ENCODE data around the gene LAIR1. TPM values are rescaled to one million over a fixed set of nuclear protein-coding genes. Genes with fewer than 3 reads are reported as not detected.

Gene LAIR1
- total RNA-seq, 4 donors from 2014 or later = 0.57 to 11.4 (median 6.1) TPM

GRCh38 chr19:54395685-54396084, 31.0 kb upstream of the LAIR1 start:
- intact Hi-C loops (cut with DNase I) = no loop called here
- Histone ChIP-seq H3K27me3 (peaks cover 0 to 28% (median 0%) of the 10 kb centered on the region in 4 donors), H3K27ac (no peak overlapping the region), H3K4me3 (no peak overlapping the region), H3K9me3 (no peaks in the 10 kb centered on the region), H3K36me3 (no peaks in the 10 kb centered on the region), H3K4me1 (peaks cover 0 to 19% (median 0%) of the 10 kb centered on the region in 3 donors)
- DNase-seq = no peak
- TF ChIP-seq POLR2A (IDR thresholded peaks at IDR 0.05) (no peak), CTCF (IDR thresholded peaks at IDR 0.05) (no peak)
- 49 to 88% methylated on average over 2 to 8 of the region's 8 CpGs for WGBS, 2 donors

GRCh38 chr19:54393381-54393780, 28.6 kb upstream of the LAIR1 start:
- TF ChIP-seq POLR2A (IDR thresholded peaks at IDR 0.05) (no peak), CTCF (IDR thresholded peaks at IDR 0.05) (no peak)
- no peak for DNase-seq
- Histone ChIP-seq H3K9me3 (no peaks in the 10 kb centered on the region), H3K4me1 (peaks cover 0 to 11% (median under 1%) of the 10 kb centered on the region in 3 donors), H3K4me3 (no peak overlapping the region), H3K27me3 (peaks cover 0 to 51% (median 0%) of the 10 kb centered on the region in 4 donors), H3K36me3 (no peaks in the 10 kb centered on the region), H3K27ac (no peak overlapping the region)
- WGBS, 2 donors = 74 to 80% methylated on average over 16 of the region's 16 CpGs
- intact Hi-C loops (cut with DNase I) = no loop called here

- 70 to 85% methylated on average over 5 of the region's 5 CpGs for WGBS, 2 donors
- peaks cover 0 to 62% (median 0%) of the 10 kb centered on the region in 4 donors for H3K27me3 ChIP-seq
- no peak overlapping the region for H3K4me3 ChIP-seq
These were observed 27.4 kb upstream of the LAIR1 start for GRCh38 chr19:54392105-54392504.

GRCh38 chr19:54391589-54392061, 26.9 kb upstream of the LAIR1 start:
- Histone ChIP-seq H3K27me3 (peaks cover 0 to 67% (median 0%) of the 10 kb centered on the region in 4 donors), H3K9me3 (no peaks in the 10 kb centered on the region), H3K4me3 (no peak overlapping the region), H3K4me1 (peaks cover 0 to 19% (median 4%) of the 10 kb centered on the region in 3 donors), H3K36me3 (no peaks in the 10 kb centered on the region), H3K27ac (no peak overlapping the region)
- 14 to 21% methylated on average over 3 to 4 of the region's 4 CpGs for WGBS, 2 donors
- TF ChIP-seq POLR2A (IDR thresholded peaks at IDR 0.05) (no peak), CTCF (IDR thresholded peaks at IDR 0.05) (peak in 2 of 6 experiments; percentile 9 to 35)
- intact Hi-C loops (cut with DNase I) = no loop called here
- no peak for DNase-seq

More at GRCh38 chr19:54392105-54392504, 27.4 kb upstream of the LAIR1 start:
- intact Hi-C loops (cut with DNase I) = no loop called here
- H3K36me3 ChIP-seq = no peaks in the 10 kb centered on the region
- H3K4me1 ChIP-seq = peaks cover 0 to 19% (median 4%) of the 10 kb centered on the region in 3 donors
- DNase-seq = no peak
- H3K27ac ChIP-seq = no peak overlapping the region
- TF ChIP-seq CTCF (IDR thresholded peaks at IDR 0.05) = no peak
- no peak for TF ChIP-seq POLR2A (IDR thresholded peaks at IDR 0.05)
- H3K9me3 ChIP-seq = no peaks in the 10 kb centered on the region

- TF ChIP-seq POLR2A (IDR thresholded peaks at IDR 0.05) (no peak), CTCF (IDR thresholded peaks at IDR 0.05) (peak; percentile 45 to 73 (median 63))
- Histone ChIP-seq H3K4me1 (peaks cover 0 to 19% (median 4%) of the 10 kb centered on the region in 3 donors), H3K9me3 (no peaks in the 10 kb centered on the region), H3K27ac (no peak overlapping the region), H3K36me3 (no peaks in the 10 kb centered on the region), H3K4me3 (no peak overlapping the region), H3K27me3 (peaks cover 0 to 71% (median 0%) of the 10 kb centered on the region in 4 donors)
- 18 to 20% methylated on average over 7 of the region's 7 CpGs for WGBS, 2 donors
- no peak for DNase-seq
- intact Hi-C loops (cut with DNase I) = no loop called here
These were observed 26.3 kb upstream of the LAIR1 start for GRCh38 chr19:54390942-54391577.
